Vagina (tissue), 2 donors: Measurements from ENCODE around the gene PLEKHH1.

Experiments used
- CTCF ChIP-seq, 3 experiments: fragments of 450-650 bp in 2 of 3; fragments of 200-600 bp in 1 of 3; sonication (generic) in 1 of 3; IDR thresholded peaks; one replicate each; pipeline ENCODE4 v1.5.1; 2017 to 2019; ENCODE audit warnings: antibody characterized with exemption in 3 of 3, mild to moderate bottlenecking in 2 of 3, moderate library complexity in 2 of 3
- POLR2A ChIP-seq, 2 donors: fragments of 450-650 bp; IDR thresholded peaks; one replicate each; pipeline ENCODE4 v1.6.1; 2017; ENCODE audit warnings: antibody characterized with exemption in 2 of 2, mild to moderate bottlenecking in 2 of 2, moderate library complexity in 2 of 2
- POLR2AphosphoS5 ChIP-seq, 2 donors: sonication (generic); formaldehyde crosslinking; IDR thresholded peaks; one replicate each; pipeline ENCODE4 v1.9.0; 2017; ENCODE audit warnings: antibody characterized with exemption in 2 of 2, mild to moderate bottlenecking in 2 of 2, low read depth in 1 of 2; ENCODE audit not compliant: insufficient read depth in 1 of 2

DNA sequence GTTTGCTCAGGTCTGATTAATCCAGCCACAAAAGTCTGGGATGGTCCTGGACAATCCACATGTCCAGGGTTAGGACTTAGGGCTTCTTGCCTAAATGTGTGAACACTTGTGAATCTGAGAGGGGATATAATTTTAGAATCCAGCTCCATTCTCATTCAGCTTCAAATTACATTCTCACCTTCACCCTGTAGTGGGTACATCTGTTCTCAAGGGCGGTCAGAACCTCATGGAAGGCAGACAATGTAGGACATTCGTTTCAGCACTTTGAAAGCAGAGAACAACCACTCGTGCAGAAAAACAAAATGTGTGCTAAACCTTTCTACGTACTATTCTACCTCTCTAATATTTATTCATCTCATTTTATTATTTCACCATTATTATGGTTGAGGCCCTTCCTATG is 45.8 kb upstream of the PLEKHH1 start:
- TF ChIP-seq CTCF (IDR thresholded peaks at IDR 0.05) (no peak), POLR2AphosphoS5 (IDR thresholded peaks at IDR 0.05; ENCODE audit: insufficient read depth in 1 of 2, low read depth in 1 of 2) (no peak), POLR2A (IDR thresholded peaks at IDR 0.05) (no peak)
